Amygdala (tissue), 56 donors: Measurements from ENCODE around the gene FOXJ3.
"Not testable (repeated sequence)": the region's sequence is repeated elsewhere in the genome, so short reads cannot be mapped to it uniquely, and the experiment has no call there.

Source experiments
- DNase-seq, 56 donors: peaks; one replicate each; lab custom pipeline; 2025; lab: John Stamatoyannopoulos, UW

Gene FOXJ3

DNA sequence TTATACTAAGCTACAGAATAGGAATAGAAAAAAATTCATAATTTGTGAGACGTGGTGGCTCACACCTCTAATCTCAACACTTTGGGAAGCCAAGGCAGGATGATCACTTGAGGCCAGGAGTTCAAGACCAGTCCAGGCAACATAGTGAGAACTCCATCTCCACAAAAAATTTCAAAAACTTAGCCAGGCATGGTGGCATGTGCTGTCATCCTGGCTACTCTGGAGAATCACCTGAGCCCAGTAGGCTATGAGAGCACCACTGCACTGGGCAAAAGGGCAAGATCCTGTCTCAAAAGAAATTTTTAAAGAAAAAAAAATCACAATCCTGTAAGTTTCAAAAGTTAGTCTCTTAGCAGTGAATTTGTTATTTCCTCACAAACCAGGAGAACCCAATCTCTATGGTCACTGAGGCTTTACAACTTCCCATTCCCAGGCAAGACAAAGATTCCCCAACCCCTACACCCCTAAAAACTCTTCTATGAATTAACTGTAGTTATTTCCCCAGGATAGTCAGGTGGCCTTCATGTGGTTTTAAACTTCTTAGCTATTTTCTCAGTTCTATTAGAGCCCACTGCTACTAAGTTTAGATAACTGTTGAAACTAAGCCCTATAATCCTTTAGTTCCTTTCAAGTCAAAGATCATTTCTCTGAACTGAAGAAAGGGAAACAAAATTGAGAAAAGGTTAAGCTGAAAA, 74.5 kb downstream of the FOXJ3 start:
- no peak for DNase-seq

DNA sequence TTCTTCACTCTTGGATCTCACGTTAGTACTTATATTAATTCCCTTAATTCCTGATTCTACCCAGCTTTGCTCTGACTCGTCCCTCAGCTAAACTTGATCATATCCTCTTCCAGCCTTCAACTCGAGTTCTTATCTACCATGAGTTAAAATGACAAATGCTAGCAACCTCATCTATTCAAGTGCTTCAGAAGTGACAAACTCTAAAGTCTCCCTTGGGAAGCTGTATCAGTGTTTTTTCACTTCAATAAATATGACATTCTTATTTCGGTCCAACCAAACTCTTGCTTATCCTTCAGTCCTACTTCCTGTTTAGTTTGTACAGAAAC, 75.3 kb downstream of the FOXJ3 start:
- no peak for DNase-seq

DNA sequence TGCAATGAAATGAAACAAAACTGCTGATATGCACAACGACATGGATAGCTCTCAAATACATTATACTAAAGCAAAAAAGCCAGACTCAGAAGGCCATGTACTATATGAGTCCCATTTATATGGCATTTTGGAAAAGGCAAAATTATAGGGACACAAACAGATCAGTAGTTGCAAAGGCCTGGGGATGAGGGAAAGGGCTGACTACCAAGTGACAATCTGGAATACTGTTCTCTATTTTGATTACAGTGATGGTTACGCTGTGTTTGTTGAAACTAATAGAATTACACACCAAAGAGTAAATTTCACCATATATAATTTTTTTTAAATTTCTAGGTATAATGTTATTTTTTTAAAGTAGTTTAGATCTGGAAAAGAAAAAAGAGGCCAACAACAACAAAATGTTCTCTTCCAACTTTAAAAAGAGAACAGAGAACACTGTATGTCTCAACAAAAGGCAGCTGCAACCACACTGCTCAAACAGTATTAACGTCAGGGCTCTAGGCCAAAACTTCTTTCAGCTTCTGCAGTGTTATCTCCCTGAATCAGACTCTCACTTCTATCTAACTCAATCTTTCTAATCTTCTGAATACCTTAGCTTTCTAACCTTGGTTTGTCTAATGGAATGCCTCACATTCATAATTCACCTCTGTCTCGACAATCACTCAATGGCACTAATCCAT, 75.8 kb downstream of the FOXJ3 start:
- peak in 20 of 56 donors; percentile 1 to 69 (median 16) for DNase-seq

DNA sequence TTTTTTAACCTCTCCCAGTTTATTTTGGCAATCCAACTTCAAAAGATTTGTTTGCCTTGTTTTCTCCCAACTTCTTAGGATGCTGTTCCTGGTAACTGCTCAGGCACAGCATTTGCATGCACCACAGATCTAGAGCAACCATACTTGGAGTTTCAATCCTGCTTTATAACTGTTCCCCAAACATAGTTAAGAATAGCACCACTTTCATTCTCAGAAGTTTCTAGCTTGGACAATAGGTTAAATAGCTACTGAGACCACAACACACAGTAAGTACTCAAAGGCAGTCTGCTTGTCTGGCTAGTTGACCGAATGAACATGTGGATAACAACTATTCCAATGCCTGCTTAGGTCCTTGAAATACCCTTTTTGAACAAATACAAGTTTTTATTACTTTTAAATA, 76.8 kb downstream of the FOXJ3 start:
- DNase-seq, result no peak

DNA sequence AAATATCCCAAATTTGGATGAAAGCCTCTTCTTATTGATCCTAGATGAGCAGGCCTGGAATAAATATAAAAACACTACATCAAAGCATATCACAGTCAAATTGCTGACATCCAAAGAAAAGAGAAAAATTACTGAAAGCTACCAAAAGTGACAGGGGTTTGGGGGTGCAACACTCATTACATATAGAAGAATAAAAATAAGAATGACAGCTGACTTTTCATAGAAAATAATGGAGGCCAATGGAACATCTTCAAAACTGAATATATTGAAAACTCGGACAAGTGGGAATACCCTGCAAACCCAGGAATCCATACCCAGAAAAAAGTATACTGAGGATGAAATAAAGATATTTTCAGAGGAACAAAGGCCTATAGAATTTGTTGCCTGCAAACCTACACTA, 84.0 kb downstream of the FOXJ3 start:
- no peak for DNase-seq

DNA sequence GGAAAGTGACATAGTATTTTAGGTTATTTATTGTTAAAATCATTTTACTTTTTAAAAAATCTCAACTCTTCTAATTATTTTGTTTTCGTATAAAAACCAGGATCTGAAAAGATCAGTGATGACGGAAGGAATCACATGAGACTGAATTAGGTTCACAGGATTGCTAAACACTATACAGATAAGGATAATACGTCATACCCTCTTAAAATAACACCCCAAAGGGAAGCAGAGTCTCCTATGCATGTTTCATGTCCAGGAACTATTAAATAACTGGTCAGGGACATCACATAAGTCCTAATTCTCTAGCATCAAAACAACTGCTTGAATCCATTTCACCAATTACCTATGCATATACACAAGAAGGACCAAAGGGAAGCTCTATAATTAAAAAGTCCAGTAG, 84.9 kb downstream of the FOXJ3 start:
- no peak for DNase-seq

DNA sequence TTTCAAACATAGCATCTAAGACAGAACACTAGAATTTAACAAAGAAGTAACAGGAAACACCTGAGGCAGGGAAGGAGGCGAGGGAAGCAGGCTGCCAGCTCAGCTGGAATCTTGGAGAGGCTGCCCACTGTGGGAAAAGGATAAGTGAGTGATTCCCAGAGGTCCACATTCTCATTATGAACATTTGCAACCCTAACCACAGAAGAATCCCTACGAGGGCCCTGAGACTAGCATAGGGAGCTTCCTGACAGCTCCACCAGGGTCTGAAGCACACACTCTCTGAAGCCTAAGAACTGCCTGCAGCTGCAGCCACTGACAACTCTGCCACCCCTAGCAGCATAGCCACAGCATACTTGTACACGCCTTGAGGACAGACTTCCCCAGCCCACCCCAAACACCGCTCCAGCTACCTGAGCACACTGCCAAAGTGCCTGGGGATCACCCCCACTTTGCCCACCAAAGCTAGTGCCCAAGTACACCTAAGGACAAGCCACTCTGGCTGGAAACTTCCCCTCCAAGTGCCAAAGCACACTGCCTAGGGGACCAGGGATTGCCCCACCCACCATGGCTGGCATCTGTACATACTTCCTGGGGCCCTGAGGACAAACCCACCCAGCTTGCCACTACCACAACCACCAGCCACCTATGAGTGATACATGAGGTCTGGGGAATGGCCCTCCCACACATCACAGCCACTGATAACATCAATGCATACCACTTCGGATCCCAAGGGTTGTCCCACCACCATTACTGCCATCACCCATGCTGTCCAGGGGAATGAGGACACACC, 93.9 kb downstream of the FOXJ3 start:
- no peak for DNase-seq

DNA sequence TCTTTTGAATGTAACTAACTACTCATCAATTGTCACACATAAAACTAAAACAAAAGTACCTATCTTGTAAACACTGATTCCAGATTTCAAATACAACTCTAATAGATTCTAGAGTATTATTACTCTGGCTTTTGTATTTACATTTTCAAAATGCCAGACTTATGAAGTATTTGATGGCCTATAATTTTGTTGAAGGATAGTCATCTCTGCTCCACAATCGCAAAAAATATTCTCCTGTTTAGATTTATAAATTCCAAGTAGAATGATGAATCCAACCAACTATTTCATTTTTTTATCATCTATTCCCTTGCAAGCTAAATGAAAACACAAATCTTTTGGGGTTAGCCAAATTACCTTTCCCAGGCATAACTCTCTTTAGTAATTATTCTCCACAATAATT, 95.5 kb downstream of the FOXJ3 start:
- no peak for DNase-seq

DNA sequence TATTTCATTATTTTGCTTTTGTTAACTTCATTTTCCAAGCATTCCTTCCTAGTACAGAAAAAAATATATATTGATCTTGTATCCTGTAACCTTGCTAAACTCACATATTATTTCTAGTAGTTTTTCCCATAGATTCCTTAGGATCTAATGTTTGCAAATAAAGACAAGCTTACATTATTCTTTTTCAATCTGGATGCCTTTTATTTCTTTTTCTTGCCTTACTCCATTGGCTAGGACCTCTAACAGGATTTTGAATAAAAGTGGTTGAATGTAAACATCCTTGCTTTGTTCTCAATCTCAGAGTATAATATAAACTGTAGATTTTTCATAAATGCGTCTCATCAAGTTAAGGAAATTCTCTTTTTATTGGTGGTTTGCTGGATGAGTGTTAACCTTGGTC, 96.0 kb downstream of the FOXJ3 start:
- no peak for DNase-seq

DNA sequence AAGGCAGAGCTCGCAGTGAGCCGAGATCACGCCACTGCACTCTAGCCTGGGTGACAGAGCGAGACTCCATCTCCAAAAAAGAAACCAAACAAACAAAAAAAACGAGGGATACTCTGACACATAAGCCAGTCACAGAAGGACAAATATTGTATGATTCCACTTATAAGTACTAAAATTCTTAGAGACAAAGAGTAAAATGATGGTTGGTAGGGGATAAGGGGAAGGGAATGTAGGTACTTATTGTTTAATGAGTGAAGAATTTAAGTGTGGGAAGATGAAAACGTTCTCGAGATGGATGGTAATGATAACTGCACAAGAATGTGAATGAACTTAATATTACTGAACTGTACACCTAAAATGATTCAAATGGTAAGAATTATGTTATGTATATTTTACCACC, 103.8 kb downstream of the FOXJ3 start:
- DNase-seq, result no peak

DNA sequence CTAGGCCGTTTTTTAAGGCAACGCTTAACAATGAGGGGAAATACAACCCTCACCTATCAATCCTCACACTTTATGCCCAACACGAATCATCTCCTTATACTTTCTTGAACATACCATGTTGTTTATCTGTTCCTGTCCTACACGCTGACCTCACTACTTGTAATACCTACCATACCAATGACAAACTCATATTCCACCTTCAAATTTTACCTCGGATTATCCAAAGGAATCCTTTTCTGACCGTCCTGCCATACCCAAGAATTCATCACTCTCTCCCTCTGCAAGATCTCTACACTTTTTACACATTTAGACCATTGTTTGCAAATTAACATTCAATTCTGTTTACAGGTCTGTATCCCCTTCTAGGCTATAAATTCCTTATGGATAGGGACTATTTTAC, 106.1 kb downstream of the FOXJ3 start:
- DNase-seq, result no peak

DNA sequence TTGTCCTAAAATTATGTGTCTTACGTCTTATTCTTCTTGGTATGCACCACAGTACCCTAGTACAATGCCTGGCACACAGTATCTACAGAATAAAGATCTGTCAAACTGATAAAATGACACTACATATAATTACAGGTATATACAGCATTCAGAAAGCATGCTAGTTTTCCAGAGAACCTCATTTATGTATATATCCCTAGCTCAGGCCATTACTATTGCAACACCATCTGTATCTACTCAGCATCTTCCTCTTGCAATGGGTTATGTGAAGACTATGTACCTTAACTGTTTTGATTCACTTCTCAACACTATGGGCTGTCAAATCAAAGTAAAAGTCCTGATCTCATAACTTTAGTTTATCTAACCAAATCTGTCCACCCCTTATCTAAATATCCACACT, 112.0 kb downstream of the FOXJ3 start:
- no peak for DNase-seq

DNA sequence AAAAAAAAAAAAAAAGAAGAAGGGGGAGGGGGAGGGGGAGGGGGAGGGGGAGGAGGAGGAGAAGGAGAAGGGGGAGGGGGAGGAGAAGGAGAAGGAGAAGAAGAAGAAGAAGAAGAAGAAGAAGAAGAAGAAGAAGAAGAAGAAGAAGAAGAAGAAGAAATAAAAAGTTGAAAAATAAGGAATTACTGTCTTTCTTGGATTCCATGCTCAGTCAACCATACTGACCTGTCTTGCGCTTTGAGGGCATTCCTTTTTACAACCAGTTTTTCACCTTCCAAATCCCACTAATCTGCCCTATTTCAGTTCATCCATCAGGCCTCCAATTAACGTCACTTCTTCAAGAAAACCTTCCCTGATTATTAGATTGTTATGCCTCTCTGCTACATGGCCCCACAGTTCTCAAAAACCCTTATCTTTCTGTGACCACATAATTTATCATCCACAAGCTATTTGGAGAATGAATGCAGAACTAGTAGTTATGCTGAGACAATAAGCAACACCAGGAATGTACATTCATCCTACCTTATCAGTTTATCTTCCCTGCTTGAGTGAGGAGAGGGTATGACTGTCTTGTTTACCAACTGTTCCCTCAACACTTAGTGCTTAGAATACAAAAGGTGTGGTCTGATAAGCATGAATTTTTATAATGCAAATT, 113.0 kb downstream of the FOXJ3 start:
- no peak for DNase-seq

DNA sequence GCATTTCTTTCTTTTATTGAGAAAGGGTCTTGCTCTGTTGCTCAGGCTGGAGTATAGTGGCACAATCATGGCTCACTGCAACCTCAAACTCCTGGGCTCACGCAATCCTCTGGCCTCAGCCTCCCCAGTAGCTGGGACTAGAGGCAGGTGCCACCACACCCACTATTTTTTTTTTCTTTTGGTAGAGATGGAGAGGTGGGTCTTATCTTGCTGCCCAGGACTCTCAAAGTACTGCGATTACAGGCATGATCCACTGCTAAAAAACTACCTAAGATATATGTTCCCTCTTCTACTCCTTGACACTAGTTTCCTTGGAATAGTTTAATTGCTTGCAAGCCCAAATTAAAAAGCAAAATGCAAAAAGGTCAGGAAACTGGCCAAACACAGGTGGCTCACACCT, 113.6 kb downstream of the FOXJ3 start:
- no peak for DNase-seq

DNA sequence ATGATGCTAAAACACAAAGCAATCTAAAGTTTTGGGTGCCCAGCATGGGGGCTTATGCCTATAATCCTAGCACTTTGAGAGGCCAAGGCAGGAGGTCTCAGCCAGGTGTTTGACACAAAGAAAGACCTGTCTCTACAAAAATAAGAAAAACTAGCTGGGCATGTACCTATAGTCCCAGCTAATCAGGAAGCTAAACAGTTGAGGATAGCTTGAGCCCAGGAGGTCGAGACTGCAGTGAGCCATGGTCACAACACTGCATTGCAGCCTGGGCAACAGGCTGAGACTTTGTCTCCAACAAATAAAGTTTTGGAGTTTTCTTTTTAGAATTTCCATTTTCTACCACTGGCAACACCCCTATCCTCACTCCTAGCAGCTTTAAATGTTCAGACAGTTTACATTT, 115.4 kb downstream of the FOXJ3 start:
- no peak for DNase-seq

DNA sequence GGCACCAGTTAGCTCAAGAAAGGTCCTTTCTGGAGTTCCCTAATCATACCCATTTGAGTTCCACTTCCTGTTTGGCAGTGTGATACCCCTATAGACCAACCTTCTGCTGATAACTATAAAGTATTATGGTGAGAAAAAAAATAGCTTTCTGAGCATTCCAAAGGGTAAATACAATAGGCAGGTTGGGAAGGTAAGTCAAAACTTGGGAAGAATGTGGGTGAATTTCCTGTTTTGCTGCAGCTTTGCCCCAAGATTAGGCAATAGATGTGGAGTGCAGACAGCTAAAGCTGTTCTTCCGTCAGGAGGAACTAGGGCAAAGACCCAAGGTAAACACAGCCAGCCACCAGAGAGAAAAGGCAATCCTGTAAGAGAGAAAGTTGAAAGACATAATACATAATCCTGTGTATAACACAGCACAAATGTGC, 120.6 kb downstream of the FOXJ3 start:
- no peak for DNase-seq

DNA sequence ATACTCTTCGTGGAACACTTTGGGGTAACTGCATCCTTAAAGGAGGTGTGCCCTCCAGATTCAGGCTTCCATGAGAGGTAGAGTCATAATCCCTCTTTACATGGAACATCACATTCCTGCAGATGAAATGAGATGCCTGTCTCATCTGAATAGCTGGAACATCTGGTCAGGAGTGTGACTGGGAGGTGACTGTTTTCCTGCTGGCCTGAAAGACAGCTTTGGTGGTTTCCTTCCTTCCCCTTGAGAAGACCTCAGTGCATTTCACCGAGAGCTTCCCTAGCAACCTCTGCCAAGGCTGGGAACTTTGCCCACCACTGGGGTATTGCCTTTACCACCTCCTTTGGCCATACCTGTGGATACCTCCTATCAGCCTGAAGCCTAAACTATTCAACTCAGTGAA, 123.8 kb downstream of the FOXJ3 start:
- DNase-seq, result no peak

DNA sequence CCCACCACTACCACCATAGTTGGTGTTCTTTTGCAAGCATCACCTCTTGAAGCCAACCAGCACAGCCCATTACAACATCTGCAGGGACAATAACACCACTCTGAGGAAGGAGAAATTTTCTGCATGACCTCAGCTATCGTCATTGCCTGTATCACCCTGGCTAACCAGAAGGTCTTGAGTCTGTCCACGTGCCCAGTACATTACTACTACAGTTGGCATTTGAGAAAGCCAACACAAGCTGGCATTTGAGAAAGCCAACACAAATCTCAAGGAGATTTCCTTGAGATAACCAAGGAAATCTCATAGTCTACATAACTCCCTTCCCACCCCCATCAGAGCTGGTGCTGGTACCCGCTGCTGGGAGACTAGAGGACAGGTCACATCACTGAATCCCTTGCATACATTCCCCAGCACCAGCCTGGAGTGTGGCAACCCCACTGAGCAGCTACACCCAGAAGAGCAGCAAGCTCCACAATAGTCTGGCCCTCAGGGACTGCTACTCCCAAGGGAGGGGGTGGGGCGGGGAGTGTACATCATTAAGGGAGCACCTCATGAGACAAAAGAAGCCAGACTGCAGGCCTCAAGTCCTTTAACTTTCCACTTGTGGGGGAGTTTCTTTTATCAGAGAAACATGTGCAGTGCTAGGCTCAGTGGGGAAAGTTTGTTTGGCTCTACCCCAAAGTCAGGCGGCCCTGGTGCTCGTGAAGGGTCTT, 124.5 kb downstream of the FOXJ3 start:
- DNase-seq, result no peak

DNA sequence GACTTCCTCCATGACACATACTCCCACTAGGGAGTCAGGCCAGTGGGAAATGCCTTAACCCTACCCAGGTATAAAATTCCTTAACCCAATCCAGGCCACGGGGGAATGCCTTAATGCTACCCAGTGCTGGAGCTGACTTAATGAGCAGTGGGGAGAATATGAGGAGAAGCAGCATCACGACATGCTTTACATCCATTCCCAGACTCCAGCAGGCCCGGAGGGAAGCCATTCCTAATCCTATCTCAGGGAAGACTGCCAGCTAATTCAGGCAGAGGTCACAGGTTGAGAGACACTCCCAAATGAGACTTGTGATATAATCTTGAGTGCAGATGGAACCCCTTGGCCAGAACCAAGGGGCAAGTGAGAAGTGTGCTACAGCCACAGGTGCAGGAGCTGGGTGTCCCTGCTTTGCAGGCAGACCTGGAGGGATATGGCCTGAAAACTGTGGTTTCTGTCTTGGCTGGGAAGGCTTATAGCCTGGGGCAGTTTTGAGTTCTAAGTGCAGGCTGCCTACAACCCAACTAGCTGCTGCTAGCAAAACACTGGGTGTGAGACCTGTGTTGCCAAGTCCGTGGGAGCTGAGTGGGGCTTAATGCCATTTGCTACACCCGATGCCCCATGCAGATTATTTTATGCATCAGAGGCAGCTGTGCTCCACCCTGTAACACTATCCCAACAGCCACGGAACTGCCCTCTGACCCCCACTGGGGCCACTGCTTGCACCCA, 125.3 kb downstream of the FOXJ3 start:
- no peak for DNase-seq

DNA sequence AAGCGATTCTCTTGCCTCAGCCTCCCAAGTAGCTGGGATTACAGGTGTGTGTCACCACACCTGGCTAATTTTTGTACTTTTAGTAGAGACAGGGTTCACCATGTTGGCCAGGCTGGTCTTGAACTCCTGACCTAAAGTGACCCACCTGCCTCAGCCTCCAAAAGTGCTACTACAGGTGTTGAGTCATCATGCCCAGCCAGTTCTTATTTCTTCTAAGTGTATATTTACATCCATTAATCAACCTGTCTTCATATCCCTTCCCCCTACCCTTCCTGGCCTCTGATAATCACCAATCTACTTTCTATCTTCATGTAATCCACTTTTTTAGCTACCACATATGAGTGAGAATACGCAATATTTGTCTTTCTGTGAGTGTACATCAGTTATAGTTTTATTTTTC, 128.1 kb downstream of the FOXJ3 start:
- DNase-seq, result not testable (repeated sequence)
